ENCODE results near the gene CCDC157.

GRCh38 chr22:30398685-30399680 is 42.2 kb downstream of the CCDC157 start:
- TF ChIP-seq, protein P1, sequence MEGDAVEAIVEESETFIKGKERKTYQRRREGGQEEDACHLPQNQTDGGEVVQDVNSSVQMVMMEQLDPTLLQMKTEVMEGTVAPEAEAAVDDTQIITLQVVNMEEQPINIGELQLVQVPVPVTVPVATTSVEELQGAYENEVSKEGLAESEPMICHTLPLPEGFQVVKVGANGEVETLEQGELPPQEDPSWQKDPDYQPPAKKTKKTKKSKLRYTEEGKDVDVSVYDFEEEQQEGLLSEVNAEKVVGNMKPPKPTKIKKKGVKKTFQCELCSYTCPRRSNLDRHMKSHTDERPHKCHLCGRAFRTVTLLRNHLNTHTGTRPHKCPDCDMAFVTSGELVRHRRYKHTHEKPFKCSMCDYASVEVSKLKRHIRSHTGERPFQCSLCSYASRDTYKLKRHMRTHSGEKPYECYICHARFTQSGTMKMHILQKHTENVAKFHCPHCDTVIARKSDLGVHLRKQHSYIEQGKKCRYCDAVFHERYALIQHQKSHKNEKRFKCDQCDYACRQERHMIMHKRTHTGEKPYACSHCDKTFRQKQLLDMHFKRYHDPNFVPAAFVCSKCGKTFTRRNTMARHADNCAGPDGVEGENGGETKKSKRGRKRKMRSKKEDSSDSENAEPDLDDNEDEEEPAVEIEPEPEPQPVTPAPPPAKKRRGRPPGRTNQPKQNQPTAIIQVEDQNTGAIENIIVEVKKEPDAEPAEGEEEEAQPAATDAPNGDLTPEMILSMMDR (IDR thresholded peaks at IDR 0.05): no peak
- TF ChIP-seq POLR2A (IDR thresholded peaks at IDR 0.05): no peak
- TF ChIP-seq POLR2AphosphoS5 (IDR thresholded peaks at IDR 0.05): no peak

Data from transverse colon (tissue), 4 donors.